ENCODE measurements around the gene SLC35F3. TPM values are rescaled to one million over a fixed set of nuclear protein-coding genes. Genes with fewer than 3 reads are reported as not detected.
A peak's percentile ranks its signal among the peaks of the same experiment; 100 is the strongest.

Gene SLC35F3
- total RNA-seq, 1 experiment from 2014 or later = 19.1 TPM

DNA sequence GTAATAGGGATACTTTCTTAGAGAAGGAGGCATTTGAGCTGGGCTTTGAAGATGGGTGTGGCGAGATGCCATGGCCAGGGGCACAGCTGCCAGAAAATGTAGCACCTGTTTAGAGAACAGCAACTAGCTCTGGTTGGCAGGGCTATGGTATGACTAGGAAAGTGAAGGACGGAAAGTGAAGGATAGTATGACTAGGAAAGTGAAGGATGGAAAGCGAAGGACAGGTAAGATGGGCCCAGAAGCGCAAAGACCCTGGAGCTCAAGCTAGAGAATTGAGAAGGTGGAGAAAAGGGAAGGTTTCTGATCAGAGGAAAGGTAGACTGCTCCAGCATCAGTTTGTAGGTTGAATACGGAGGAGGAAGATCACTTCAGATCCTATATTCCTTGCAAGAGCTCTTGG, 205.4 kb downstream of the SLC35F3 start:
- no TSS peak for BruUV-seq (replicated peaks)
- no peak for TF ChIP-seq POLR2AphosphoS5 (IDR thresholded peaks at IDR 0.05; ENCODE audit: low read depth, low read length)
- TF ChIP-seq, protein P1, sequence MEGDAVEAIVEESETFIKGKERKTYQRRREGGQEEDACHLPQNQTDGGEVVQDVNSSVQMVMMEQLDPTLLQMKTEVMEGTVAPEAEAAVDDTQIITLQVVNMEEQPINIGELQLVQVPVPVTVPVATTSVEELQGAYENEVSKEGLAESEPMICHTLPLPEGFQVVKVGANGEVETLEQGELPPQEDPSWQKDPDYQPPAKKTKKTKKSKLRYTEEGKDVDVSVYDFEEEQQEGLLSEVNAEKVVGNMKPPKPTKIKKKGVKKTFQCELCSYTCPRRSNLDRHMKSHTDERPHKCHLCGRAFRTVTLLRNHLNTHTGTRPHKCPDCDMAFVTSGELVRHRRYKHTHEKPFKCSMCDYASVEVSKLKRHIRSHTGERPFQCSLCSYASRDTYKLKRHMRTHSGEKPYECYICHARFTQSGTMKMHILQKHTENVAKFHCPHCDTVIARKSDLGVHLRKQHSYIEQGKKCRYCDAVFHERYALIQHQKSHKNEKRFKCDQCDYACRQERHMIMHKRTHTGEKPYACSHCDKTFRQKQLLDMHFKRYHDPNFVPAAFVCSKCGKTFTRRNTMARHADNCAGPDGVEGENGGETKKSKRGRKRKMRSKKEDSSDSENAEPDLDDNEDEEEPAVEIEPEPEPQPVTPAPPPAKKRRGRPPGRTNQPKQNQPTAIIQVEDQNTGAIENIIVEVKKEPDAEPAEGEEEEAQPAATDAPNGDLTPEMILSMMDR (IDR thresholded peaks at IDR 0.05) = no peak
- TF ChIP-seq, protein P2, sequence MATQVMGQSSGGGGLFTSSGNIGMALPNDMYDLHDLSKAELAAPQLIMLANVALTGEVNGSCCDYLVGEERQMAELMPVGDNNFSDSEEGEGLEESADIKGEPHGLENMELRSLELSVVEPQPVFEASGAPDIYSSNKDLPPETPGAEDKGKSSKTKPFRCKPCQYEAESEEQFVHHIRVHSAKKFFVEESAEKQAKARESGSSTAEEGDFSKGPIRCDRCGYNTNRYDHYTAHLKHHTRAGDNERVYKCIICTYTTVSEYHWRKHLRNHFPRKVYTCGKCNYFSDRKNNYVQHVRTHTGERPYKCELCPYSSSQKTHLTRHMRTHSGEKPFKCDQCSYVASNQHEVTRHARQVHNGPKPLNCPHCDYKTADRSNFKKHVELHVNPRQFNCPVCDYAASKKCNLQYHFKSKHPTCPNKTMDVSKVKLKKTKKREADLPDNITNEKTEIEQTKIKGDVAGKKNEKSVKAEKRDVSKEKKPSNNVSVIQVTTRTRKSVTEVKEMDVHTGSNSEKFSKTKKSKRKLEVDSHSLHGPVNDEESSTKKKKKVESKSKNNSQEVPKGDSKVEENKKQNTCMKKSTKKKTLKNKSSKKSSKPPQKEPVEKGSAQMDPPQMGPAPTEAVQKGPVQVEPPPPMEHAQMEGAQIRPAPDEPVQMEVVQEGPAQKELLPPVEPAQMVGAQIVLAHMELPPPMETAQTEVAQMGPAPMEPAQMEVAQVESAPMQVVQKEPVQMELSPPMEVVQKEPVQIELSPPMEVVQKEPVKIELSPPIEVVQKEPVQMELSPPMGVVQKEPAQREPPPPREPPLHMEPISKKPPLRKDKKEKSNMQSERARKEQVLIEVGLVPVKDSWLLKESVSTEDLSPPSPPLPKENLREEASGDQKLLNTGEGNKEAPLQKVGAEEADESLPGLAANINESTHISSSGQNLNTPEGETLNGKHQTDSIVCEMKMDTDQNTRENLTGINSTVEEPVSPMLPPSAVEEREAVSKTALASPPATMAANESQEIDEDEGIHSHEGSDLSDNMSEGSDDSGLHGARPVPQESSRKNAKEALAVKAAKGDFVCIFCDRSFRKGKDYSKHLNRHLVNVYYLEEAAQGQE (IDR thresholded peaks at IDR 0.05; ENCODE audit: insufficient read depth in 1 of 2, low read depth in 2 of 2, low read length in 1 of 2) = no peak
- TF ChIP-seq TCF7L2 (IDR thresholded peaks at IDR 0.05; ENCODE audit: low read depth, low read length) = no peak
- Histone ChIP-seq H3K4me1 (ENCODE audit: control insufficient read depth, insufficient read depth, low read length) (peaks cover 7% of the 10 kb centered on the region), H3K27me3 (ENCODE audit: control insufficient read depth, insufficient read depth, low read length) (no peaks in the 10 kb centered on the region), H3K36me3 (ENCODE audit: control insufficient read depth, insufficient read depth, low read length) (no peaks in the 10 kb centered on the region), H3K9me3 (ENCODE audit: control insufficient read depth, insufficient read depth, low read depth, low read length) (no peaks in the 10 kb centered on the region), H3K4me3 (ENCODE audit: low read depth in 2 of 2, low read length in 2 of 2) (no peak overlapping the region), H3K27ac (ENCODE audit: low read length) (no peak overlapping the region)
- no peak for DNase-seq (ENCODE audit: low read depth, low spot score)
- in situ Hi-C loops (cut with HindIII; ENCODE audit: low pct_unique_long_range_greater_than_20kb, low sequenced_read_pairs) (no loop called here), intact Hi-C loops (cut with micrococcal nuclease; ENCODE audit: unreplicated experiment) (loop anchor here (5.0 kb wide), 2 partner anchors 198 to 217 kb away; no protein-coding TSS in a partner anchor)
- ATAC-seq = no peak
- CTCF ChIA-PET = no interaction called here
- POLR2A ChIA-PET = no interaction called here

DNA sequence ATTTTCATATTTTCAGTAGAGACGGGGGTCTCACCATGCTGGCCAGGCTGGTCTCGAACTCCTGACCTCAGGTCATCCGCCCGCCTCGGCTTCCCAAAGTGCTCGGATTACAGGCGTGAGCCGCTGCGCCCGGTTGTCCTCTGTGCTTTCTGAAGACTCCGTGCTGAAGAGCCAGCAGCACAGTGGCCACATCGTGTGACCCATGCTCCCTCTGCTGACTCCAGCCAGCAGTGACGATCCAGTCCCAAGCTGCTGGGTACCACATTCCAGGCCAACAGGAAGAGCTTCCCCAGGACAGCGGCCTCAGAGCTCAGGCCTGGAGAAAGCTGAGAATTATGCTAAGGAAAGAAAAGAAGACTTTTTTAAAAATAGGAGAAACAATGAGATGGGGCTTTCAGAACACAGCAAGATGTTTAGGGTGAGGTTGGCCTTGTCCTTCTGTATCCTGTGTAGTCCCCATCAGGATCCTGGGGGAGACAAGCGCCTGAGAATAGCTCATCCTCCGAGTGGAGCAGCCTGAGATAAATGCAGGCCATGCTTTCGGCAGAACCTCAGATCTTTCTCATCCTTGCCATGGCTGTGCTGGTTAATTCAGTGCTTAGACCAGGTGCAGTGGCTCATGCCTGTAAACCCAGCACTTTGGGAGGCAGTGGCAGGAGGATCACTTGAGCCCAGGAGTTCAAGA, 207.1 kb downstream of the SLC35F3 start:
- ATAC-seq = peak; percentile 96
- DNase-seq (ENCODE audit: low read depth, low spot score) = peak; percentile 38
- H3K27ac ChIP-seq (ENCODE audit: low read length) = no peak overlapping the region
- peaks cover 9% of the 10 kb centered on the region for H3K4me1 ChIP-seq (ENCODE audit: control insufficient read depth, insufficient read depth, low read length)
- in situ Hi-C loops (cut with HindIII; ENCODE audit: low pct_unique_long_range_greater_than_20kb, low sequenced_read_pairs) (no loop called here), intact Hi-C loops (cut with micrococcal nuclease; ENCODE audit: unreplicated experiment) (loop anchor here (1.0 to 5.0 kb wide), 3 partner anchors 199 to 716 kb away; no protein-coding TSS in a partner anchor)
- H3K36me3 ChIP-seq (ENCODE audit: control insufficient read depth, insufficient read depth, low read length) = no peaks in the 10 kb centered on the region
- ChIA-PET CTCF (interaction anchor here (0.6 kb wide), 1 partner anchor 671 kb away, joined by 4 read pairs; no protein-coding TSS in a partner anchor), POLR2A (no interaction called here)
- TF ChIP-seq POLR2AphosphoS5 (IDR thresholded peaks at IDR 0.05; ENCODE audit: low read depth, low read length) = no peak
- TF ChIP-seq, protein P1 (IDR thresholded peaks at IDR 0.05) = peak; percentile 82
- H3K9me3 ChIP-seq (ENCODE audit: control insufficient read depth, insufficient read depth, low read depth, low read length) = no peaks in the 10 kb centered on the region
- no peak overlapping the region for H3K4me3 ChIP-seq (ENCODE audit: low read depth in 2 of 2, low read length in 2 of 2)
- H3K27me3 ChIP-seq (ENCODE audit: control insufficient read depth, insufficient read depth, low read length) = no peaks in the 10 kb centered on the region
- BruUV-seq (replicated peaks) = no TSS peak
